AG04449 (cell line): ENCODE results near the gene TAC1.

ENCODE experiments used
- CTCF ChIA-PET: fragments of 350-600 bp; formaldehyde crosslinking; extraction: SDS; loops from one replicate; lab custom pipeline; 2021; ENCODE audit warnings: antibody characterized with exemption; lab: Yijun Ruan, JAX
- POLR2A ChIA-PET: fragments of 400-600, 350-600 bp; formaldehyde crosslinking; extraction: SDS; loops from one replicate; lab custom pipeline; 2020; ENCODE audit warnings: antibody characterized with exemption, inconsistent platforms; lab: Yijun Ruan, JAX
- DNase-seq: peaks from one replicate; pipeline ENCODE4 v3.0.0-alpha.2; 2010; ENCODE audit warnings: low read depth, low spot score
- H3K4me3 ChIP-seq: 2 replicates; pipeline ENCODE4 v1.5.1; 2011; ENCODE audit warnings: low read depth, mild to moderate bottlenecking, control low read depth, low read length
- TF ChIP-seq, protein P1 (sequence below): IDR thresholded peaks from one replicate; pipeline ENCODE4 v1.5.1; 2011; ENCODE audit warnings: mild to moderate bottlenecking, moderate library complexity, low read length, control low read depth, inconsistent platforms; ENCODE audit not compliant: insufficient read depth; ENCODE audit errors: missing control alignments

TAC1 gene

DNA sequence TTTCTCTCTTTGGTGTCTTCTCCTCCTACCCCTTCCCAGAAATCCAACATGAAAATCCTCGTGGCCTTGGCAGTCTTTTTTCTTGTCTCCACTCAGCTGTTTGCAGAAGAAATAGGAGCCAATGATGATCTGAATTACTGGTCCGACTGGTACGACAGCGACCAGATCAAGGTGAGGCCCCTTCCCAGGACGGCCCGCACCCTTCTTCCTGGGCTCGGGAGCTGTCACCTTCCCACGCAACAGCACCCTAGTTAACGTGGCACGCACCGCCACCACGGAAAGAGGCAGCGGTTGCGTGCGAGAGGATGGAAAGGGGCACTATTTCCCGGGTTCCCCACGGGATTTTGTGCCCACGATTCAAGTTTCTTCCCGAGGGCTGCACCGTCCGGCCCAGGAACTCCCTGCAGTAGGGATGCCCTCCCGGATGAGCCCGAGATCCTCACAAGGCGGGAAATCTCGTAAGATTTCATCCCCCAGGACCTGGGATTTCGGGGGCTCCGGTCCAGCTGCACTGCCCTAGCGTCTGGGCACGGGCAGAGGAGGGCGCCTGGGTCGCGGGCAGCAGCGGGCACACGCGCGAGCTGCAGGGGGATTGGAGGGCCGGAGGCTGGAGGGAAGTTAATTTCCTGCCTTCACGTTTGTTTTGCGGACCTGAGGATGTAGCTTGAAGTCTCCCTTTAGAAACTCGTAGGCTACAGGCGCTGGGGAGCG, 834 bp downstream of the TAC1 start:
- ChIA-PET CTCF (no interaction called here), POLR2A (no interaction called here)
- H3K4me3 ChIP-seq, result no peak overlapping the region
- no peak for DNase-seq
- TF ChIP-seq, protein P1, sequence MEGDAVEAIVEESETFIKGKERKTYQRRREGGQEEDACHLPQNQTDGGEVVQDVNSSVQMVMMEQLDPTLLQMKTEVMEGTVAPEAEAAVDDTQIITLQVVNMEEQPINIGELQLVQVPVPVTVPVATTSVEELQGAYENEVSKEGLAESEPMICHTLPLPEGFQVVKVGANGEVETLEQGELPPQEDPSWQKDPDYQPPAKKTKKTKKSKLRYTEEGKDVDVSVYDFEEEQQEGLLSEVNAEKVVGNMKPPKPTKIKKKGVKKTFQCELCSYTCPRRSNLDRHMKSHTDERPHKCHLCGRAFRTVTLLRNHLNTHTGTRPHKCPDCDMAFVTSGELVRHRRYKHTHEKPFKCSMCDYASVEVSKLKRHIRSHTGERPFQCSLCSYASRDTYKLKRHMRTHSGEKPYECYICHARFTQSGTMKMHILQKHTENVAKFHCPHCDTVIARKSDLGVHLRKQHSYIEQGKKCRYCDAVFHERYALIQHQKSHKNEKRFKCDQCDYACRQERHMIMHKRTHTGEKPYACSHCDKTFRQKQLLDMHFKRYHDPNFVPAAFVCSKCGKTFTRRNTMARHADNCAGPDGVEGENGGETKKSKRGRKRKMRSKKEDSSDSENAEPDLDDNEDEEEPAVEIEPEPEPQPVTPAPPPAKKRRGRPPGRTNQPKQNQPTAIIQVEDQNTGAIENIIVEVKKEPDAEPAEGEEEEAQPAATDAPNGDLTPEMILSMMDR, result no peak

DNA sequence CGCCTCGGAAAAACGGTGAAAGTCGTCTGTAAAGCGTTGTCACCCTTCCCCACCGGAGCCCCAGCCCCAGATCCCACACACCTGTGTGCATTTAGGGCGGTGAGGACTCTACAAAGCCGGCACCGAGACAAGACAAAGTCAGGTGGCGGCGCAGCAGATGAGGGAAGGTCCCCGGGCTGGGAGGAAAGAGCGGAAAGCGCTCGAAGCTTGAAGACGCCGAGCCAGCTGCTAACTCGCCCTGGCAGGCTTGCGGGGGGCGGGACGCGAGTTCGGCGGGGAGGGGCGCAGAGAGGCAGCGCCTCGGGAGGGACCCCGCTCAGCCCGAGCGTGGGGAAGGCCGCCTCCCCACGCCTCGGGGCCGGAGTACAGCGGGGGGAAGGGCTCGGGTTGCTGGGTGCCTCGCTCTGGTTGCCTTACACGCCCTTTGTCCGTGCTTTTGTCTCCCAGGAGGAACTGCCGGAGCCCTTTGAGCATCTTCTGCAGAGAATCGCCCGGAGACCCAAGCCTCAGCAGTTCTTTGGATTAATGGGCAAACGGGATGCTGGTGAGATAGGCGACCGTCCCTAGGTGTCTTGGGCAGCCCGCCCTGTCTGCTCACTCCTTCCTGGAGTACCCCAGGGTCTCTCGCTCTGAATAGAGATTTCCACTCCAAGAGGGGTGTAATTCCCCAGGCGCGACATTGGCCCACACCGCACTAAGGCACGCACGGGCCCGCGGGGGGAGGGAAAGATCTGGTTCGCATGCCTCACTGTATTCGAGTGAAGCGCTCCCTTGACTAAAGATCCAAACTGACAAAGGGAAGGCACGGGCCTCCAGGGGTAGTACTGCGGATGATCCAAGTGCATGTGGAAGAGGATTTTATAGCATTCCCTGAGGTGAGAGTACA, 1.6 kb downstream of the TAC1 start:
- H3K4me3 ChIP-seq, result no peak overlapping the region
- POLR2A ChIA-PET, result no interaction called here
- CTCF ChIA-PET, result no interaction called here
- TF ChIP-seq, protein P1, result no peak
- no peak for DNase-seq

DNA sequence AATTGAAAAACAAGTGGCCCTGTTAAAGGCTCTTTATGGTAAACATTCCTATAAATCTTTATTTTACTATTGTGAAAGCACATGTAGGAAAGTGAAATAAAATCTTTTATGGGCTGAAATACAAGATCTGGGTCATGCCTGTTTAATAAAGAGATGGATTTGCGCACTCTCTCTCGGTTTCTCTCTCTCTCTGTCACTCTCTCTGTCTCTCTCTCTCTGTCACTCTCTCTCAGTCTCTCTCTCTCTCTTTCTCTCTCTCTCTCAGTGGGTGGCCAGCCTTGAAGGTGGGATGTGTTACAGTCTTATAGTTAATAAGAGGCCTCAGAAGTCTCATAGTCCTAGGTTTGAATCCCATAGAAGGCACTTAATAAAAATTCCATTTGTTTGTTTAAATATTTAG, 2.4 kb downstream of the TAC1 start:
- POLR2A ChIA-PET, result no interaction called here
- TF ChIP-seq, protein P1, result no peak
- no peak overlapping the region for H3K4me3 ChIP-seq
- CTCF ChIA-PET, result no interaction called here
- DNase-seq, result no peak

DNA sequence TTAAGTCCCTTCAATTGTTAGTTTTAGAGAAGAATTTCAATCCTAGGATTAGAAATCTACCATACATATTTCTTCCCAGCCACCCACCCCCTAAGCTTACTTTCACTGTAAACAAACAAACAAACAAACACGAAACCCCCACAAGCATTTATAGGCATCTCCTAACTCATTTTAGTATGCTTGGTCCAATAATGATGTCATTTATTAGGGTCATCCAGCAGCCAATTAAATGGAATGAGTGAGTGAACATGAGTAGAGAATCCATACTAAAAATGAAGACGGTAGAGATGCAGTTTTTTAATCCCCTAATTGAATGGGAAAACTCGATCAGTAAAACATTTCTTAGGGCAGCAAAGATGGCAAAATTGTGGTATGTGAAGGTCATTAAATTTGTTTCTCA, 3.2 kb downstream of the TAC1 start:
- TF ChIP-seq, protein P1, result no peak
- no peak for DNase-seq
- H3K4me3 ChIP-seq, result no peak overlapping the region
- POLR2A ChIA-PET, result no interaction called here
- CTCF ChIA-PET, result no interaction called here

DNA sequence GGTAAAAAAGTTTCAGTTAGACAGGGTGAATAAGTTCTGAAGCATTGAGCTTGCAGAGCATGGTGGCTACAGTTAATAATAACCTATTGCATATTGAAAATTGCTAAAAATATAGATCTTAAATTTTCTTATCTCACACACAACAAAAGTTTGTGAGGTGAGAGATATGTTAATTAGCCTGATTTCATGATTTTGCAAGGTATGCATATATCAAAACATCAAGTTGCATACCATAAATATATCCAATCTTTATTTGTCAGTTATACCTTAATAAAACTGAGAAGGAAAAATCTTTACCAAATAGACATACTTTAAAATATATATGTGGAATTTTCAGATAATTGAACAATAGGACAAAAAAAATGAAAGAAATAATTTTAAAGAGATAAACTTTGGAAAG, 16.6 kb downstream of the TAC1 start:
- CTCF ChIA-PET, result no interaction called here
- TF ChIP-seq, protein P1, result no peak
- no peak overlapping the region for H3K4me3 ChIP-seq
- POLR2A ChIA-PET, result no interaction called here
- DNase-seq, result no peak

DNA sequence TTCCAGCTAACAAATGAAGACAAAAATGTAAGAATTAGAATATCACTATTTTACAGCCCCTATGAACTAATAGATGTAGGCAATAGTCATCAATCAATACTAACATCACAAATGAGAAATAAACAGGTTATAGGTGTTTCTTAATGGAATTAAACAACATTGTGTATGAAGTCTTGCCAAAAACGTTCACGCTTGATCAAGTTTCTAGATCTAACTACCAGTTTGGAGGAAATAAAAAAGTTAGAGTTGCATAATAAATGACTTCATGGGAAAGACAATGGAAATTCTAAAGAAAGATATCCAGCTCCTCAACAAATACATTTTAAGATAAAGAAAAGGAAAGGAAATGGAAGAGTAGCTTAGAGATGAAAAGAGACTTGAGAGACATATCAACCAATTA, 19.7 kb downstream of the TAC1 start:
- TF ChIP-seq, protein P1, result no peak
- no peak overlapping the region for H3K4me3 ChIP-seq
- ChIA-PET CTCF (no interaction called here), POLR2A (no interaction called here)
- DNase-seq, result no peak
